Jurkat, Clone E6-1 (cell line): ENCODE data around the gene NELFE.
"Not testable (repeated sequence)": the region's sequence is repeated elsewhere in the genome, so short reads cannot be mapped to it uniquely, and the experiment has no call there.

Experiments used
- DNase-seq: peaks from one replicate; pipeline ENCODE4 v3.0.0-alpha.2; 2011; ENCODE audit warnings: low read depth, low spot score
- H3K4me3 ChIP-seq: 2 replicates; pipeline ENCODE4 v1.5.1; 2011; ENCODE audit warnings: mild to moderate bottlenecking, low read length, control low read depth, moderate library complexity

NELFE gene

GRCh38 chr6:31928672-31928939 lies 30.2 kb downstream of the NELFE start:
- DNase-seq, result no peak
- H3K4me3 ChIP-seq, result no peak overlapping the region

GRCh38 chr6:31927863-31928671 lies 30.7 kb downstream of the NELFE start:
- no peak overlapping the region for H3K4me3 ChIP-seq
- DNase-seq, result no peak

GRCh38 chr6:31927242-31927862 lies 31.4 kb downstream of the NELFE start, which contains the start of gene C2:
C2 (plus strand) TSS chr6:31927717; CDS start chr6:31927753, 36 bp downstream.
- DNase-seq, result no peak

GRCh38 chr6:31922942-31923341 lies 35.8 kb downstream of the NELFE start:
- DNase-seq, result no peak

More at GRCh38 chr6:31927242-31927862, 31.4 kb downstream of the NELFE start, which contains the start of gene C2:
- H3K4me3 ChIP-seq, result no peak within 1 kb of the TSS

GRCh38 chr6:31920811-31921210 lies 38.0 kb downstream of the NELFE start:
- no peak for DNase-seq

More at GRCh38 chr6:31922942-31923341, 35.8 kb downstream of the NELFE start:
- no peak overlapping the region for H3K4me3 ChIP-seq

GRCh38 chr6:31919624-31920303 lies 39.0 kb downstream of the NELFE start:
- H3K4me3 ChIP-seq, result no peak overlapping the region
- no peak for DNase-seq

More at GRCh38 chr6:31920811-31921210, 38.0 kb downstream of the NELFE start:
- no peak overlapping the region for H3K4me3 ChIP-seq

- H3K4me3 ChIP-seq, result no peak overlapping the region
- DNase-seq, result no peak
These were observed 40.6 kb downstream of the NELFE start for GRCh38 chr6:31918069-31918720.

GRCh38 chr6:31915756-31916155 lies 43.0 kb downstream of the NELFE start:
- no peak overlapping the region for H3K4me3 ChIP-seq

GRCh38 chr6:31915351-31915750 lies 43.4 kb downstream of the NELFE start:
- no peak for DNase-seq
- no peak overlapping the region for H3K4me3 ChIP-seq

More at GRCh38 chr6:31915756-31916155, 43.0 kb downstream of the NELFE start:
- no peak for DNase-seq

- H3K4me3 ChIP-seq, result no peak overlapping the region
- DNase-seq, result no peak
These were observed 46.8 kb downstream of the NELFE start for GRCh38 chr6:31911826-31912585.

- H3K4me3 ChIP-seq, DNase-seq: not testable (repeated sequence)
These were observed 49.5 kb downstream of the NELFE start for GRCh38 chr6:31909298-31909697.

- no peak overlapping the region for H3K4me3 ChIP-seq
- no peak for DNase-seq
These were observed 50.0 kb downstream of the NELFE start for GRCh38 chr6:31908791-31909190.

- H3K4me3 ChIP-seq, DNase-seq: not testable (repeated sequence)
These were observed 50.5 kb downstream of the NELFE start for GRCh38 chr6:31908255-31908654.

GRCh38 chr6:31907158-31907813 lies 51.5 kb downstream of the NELFE start:
- peak; percentile 36 for DNase-seq
- H3K4me3 ChIP-seq, result no peak overlapping the region

GRCh38 chr6:31906727-31907126 lies 52.0 kb downstream of the NELFE start:
- DNase-seq, H3K4me3 ChIP-seq: not testable (repeated sequence)

GRCh38 chr6:31906122-31906521 lies 52.6 kb downstream of the NELFE start:
- no peak overlapping the region for H3K4me3 ChIP-seq
- no peak for DNase-seq

GRCh38 chr6:31905041-31905440 lies 53.7 kb downstream of the NELFE start:
- no peak for DNase-seq
- no peak overlapping the region for H3K4me3 ChIP-seq

GRCh38 chr6:31903957-31904356 lies 54.8 kb downstream of the NELFE start:
- no peak for DNase-seq

More at GRCh38 chr6:31903957-31904356, 54.8 kb downstream of the NELFE start:
- no peak overlapping the region for H3K4me3 ChIP-seq
